ENCODE data around the gene FCHSD1.

- no peak for TF ChIP-seq MXI1 (IDR thresholded peaks at IDR 0.05; ENCODE audit: low read depth, low read length)
- TF ChIP-seq CTCF (IDR thresholded peaks at IDR 0.05): no peak
- TF ChIP-seq FOSL2 (IDR thresholded peaks at IDR 0.05; ENCODE audit: borderline replicate concordance, low read depth): no peak
- no peak for TF ChIP-seq ELF1 (IDR thresholded peaks at IDR 0.05)
- TF ChIP-seq EZH2phosphoT487 (IDR thresholded peaks at IDR 0.05; ENCODE audit: borderline replicate concordance, low read depth): no peak
- TF ChIP-seq RCOR1 (IDR thresholded peaks at IDR 0.05; ENCODE audit: low read length): no peak
- no peak for TF ChIP-seq TCF12 (IDR thresholded peaks at IDR 0.05)
- TF ChIP-seq SMC3 (IDR thresholded peaks at IDR 0.05; ENCODE audit: low read depth, low read length): no peak
- TF ChIP-seq EP300 (IDR thresholded peaks at IDR 0.05; ENCODE audit: borderline replicate concordance in 1 of 2, low read depth in 1 of 2, low read length in 1 of 2): no peak
- TF ChIP-seq RXRA (IDR thresholded peaks at IDR 0.05; ENCODE audit: borderline replicate concordance, low read depth): no peak
- no peak for TF ChIP-seq SIN3A (IDR thresholded peaks at IDR 0.05; ENCODE audit: borderline replicate concordance, low read depth, low read length)
- TF ChIP-seq RAD21 (IDR thresholded peaks at IDR 0.05; ENCODE audit: low read length): no peak
- no peak for TF ChIP-seq PBX3 (IDR thresholded peaks at IDR 0.05)
- no peak for TF ChIP-seq TAF1 (IDR thresholded peaks at IDR 0.05; ENCODE audit: borderline replicate concordance, low read depth, low read length)
These were observed 24.5 kb upstream of the FCHSD1 start for GRCh38 chr5:141675672-141676071.
